GM19395 (cell line): ENCODE measurements around the gene GRXCR2.
"Not testable (repeated sequence)": the region's sequence is repeated elsewhere in the genome, so short reads cannot be mapped to it uniquely, and the experiment has no call there.

ENCODE experiments used
- ATAC-seq: cut with Tn5 transposase; IDR thresholded peaks from one replicate; pipeline ENCODE4 v1.9.1; 2021; ENCODE audit warnings: mild to moderate bottlenecking, moderate library complexity; ENCODE audit not compliant: unreplicated experiment

The GRXCR2 gene

DNA sequence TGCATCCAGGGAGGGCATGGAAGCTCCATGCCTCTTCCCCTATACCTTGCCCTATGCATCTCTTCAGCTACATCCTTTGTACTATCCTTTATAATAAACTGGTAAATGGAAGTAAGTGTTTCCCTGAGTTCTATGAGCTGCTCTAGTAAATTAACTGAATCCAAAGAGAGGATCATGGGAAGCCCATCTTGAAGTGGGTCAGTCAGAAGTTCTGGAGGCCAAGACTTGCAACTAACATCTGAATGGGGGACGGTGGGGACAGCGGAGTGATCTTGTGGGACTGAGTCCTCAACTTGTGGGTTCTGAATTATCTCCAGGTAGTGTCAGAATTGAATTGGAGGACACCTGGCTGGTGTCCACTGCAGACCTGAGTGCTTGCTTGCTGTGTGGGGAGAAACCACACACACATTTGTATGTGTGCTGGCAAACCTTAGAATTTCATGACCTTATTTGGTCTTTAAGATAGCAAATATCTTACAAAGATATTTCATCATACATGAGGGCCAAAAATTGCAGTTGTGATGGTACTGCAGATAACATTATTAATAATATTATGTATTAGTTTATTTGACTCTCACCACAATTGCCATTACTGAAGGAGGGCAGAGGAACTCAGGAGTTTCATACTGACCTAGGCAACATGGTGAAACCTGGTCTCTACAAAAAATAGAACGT is 32.2 kb downstream of the GRXCR2 start:
- no peak for ATAC-seq

GRCh38 chr5:145838276-145838675 is 34.5 kb downstream of the GRXCR2 start:
- no peak for ATAC-seq

- not testable (repeated sequence) for ATAC-seq
Measured at GRCh38 chr5:145836241-145836640, 36.6 kb downstream of the GRXCR2 start.

- peak; percentile 3 for ATAC-seq
Measured at GRCh38 chr5:145835848-145836239, 37.0 kb downstream of the GRXCR2 start.

GRCh38 chr5:145834917-145835847 is 37.6 kb downstream of the GRXCR2 start, which contains the start of gene PRELID2:
Gene PRELID2 (minus strand): TSS chr5:145835342. CDS start chr5:145835251, 91 bp downstream.
- ATAC-seq = peak; percentile 90

- ATAC-seq = no peak
Measured at GRCh38 chr5:145834554-145834916, 38.3 kb downstream of the GRXCR2 start.

- ATAC-seq = no peak
Measured at GRCh38 chr5:145833631-145834200, 39.1 kb downstream of the GRXCR2 start.

DNA sequence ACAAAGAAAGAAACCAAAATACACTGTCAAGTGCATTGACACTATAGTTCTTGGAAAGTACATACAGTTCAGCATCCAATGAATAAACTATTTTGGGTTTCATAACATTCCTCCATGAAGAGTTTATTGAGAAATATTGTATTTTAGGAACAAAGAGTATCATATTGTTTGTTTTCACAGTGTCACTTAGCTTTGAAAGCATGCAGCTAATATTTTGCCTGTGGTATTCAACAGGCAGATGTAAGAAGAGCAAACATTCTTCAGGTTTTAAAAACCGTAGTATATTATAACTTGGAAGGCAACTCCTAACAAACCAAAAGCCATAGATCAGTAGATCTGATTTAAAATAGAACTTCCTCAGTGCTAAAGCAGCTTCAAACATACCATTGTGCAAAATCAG is 42.2 kb downstream of the GRXCR2 start:
- ATAC-seq = no peak

GRCh38 chr5:145829708-145830361 is 43.0 kb downstream of the GRXCR2 start:
- no peak for ATAC-seq

- ATAC-seq = no peak
Measured at GRCh38 chr5:145826895-145827674, 45.7 kb downstream of the GRXCR2 start.

- ATAC-seq = peak; percentile 72
Measured at GRCh38 chr5:145825751-145826180, 47.0 kb downstream of the GRXCR2 start.

DNA sequence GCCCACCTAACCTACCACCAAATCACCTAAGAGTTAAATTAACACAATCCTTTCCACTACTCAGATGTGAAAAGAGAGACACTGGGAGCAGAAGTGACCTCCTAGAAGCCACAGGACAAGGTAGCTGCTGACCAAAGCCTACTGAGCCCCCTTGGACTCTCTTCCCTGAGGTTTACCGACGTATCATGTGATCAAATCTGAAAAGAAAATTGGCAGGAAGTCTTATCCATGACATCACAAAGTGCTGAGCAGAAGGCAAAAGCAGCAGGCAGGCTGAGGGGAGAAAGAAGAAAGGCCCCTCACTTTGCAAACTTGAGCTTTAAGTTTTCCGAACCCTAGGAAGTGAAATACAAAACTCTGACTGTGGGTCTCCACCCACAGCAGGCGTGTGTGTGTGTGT is 48.8 kb downstream of the GRXCR2 start:
- ATAC-seq = no peak

DNA sequence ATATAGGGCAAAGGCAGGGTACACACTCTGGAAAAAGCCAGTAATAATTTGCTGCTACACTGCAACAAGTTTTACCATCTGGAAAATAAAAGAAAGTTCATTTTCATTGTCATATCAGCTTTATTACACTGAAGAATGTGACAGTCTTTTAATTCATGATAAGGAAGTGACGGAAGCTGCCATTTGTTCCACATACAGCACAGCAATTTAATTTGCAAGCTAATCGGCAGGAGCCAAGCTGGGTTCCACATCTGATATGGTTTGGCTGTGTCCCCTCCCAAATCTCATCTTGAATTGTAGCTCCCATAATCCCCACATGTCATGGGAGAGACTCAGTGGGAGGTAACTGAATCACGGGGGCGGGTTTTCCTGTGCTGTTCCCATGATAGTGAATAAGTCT is 54.2 kb downstream of the GRXCR2 start:
- ATAC-seq = no peak

- no peak for ATAC-seq
Measured at GRCh38 chr5:145812877-145813276, 59.9 kb downstream of the GRXCR2 start.

GRCh38 chr5:145811834-145812625 is 60.8 kb downstream of the GRXCR2 start:
- no peak for ATAC-seq
